ENCODE results near the gene TMEM176B.
A peak's percentile ranks its signal among the peaks of the same experiment; 100 is the strongest.

The TMEM176B gene

GRCh38 chr7:150799741-150800580, at the start of gene TMEM176B:
Gene TMEM176B (minus strand): TSS chr7:150800364. CDS start chr7:150796569, 3,795 bp downstream.
- FAIRE-seq, result no peak
- DNase-seq (ENCODE audit: low spot score), result peak; percentile 26

- DNase-seq (ENCODE audit: low spot score) (no peak), FAIRE-seq (no peak)
Observed at GRCh38 chr7:150849204-150849775, 49.1 kb upstream of the TMEM176B start.

GRCh38 chr7:150848561-150849115, 48.5 kb upstream of the TMEM176B start:
- FAIRE-seq (no peak), DNase-seq (ENCODE audit: low spot score) (no peak)

- FAIRE-seq (no peak), DNase-seq (ENCODE audit: low spot score) (no peak)
Observed at GRCh38 chr7:150848111-150848510, 47.9 kb upstream of the TMEM176B start.

- FAIRE-seq, result no peak
Observed at GRCh38 chr7:150847536-150847935, 47.4 kb upstream of the TMEM176B start.

GRCh38 chr7:150846291-150847115, 46.3 kb upstream of the TMEM176B start:
- FAIRE-seq (no peak), DNase-seq (ENCODE audit: low spot score) (no peak)

More at GRCh38 chr7:150847536-150847935, 47.4 kb upstream of the TMEM176B start:
- no peak for DNase-seq (ENCODE audit: low spot score)

GRCh38 chr7:150845421-150845861, 45.3 kb upstream of the TMEM176B start:
- FAIRE-seq, result no peak
- DNase-seq (ENCODE audit: low spot score), result no peak

- FAIRE-seq (no peak), DNase-seq (ENCODE audit: low spot score) (no peak)
Observed at GRCh38 chr7:150842716-150843115, 42.6 kb upstream of the TMEM176B start.

GRCh38 chr7:150842018-150842417, 41.9 kb upstream of the TMEM176B start:
- no peak for DNase-seq (ENCODE audit: low spot score)

GRCh38 chr7:150838965-150839650, 38.9 kb upstream of the TMEM176B start:
- DNase-seq (ENCODE audit: low spot score) (no peak), FAIRE-seq (no peak)

More at GRCh38 chr7:150842018-150842417, 41.9 kb upstream of the TMEM176B start:
- no peak for FAIRE-seq

- DNase-seq (ENCODE audit: low spot score) (no peak), FAIRE-seq (no peak)
Observed at GRCh38 chr7:150835702-150836280, 35.6 kb upstream of the TMEM176B start.

- no peak for DNase-seq (ENCODE audit: low spot score)
- no peak for FAIRE-seq
Observed at GRCh38 chr7:150835019-150835418, 34.9 kb upstream of the TMEM176B start.

GRCh38 chr7:150831851-150832250, 31.7 kb upstream of the TMEM176B start:
- no peak for FAIRE-seq
- DNase-seq (ENCODE audit: low spot score), result no peak

- DNase-seq (ENCODE audit: low spot score) (no peak), FAIRE-seq (no peak)
Observed at GRCh38 chr7:150830937-150831336, 30.8 kb upstream of the TMEM176B start.

- FAIRE-seq (no peak), DNase-seq (ENCODE audit: low spot score) (no peak)
Observed at GRCh38 chr7:150829426-150829825, 29.3 kb upstream of the TMEM176B start.

GRCh38 chr7:150828384-150828783, 28.2 kb upstream of the TMEM176B start:
- no peak for FAIRE-seq
- DNase-seq (ENCODE audit: low spot score), result no peak

GRCh38 chr7:150826061-150826849, 26.1 kb upstream of the TMEM176B start:
- DNase-seq (ENCODE audit: low spot score) (no peak), FAIRE-seq (no peak)

GRCh38 chr7:150824379-150825177, 24.4 kb upstream of the TMEM176B start:
- no peak for FAIRE-seq
- DNase-seq (ENCODE audit: low spot score), result no peak

All from urothelium cell line (cell line).